CD4-positive, CD25-positive, alpha-beta regulatory T cell (primary cell): ENCODE data around the gene SPACA4. TPM values are rescaled to one million over a fixed set of nuclear protein-coding genes. Genes with fewer than 3 reads are reported as not detected.
"Not testable (repeated sequence)": the region's sequence is repeated elsewhere in the genome, so short reads cannot be mapped to it uniquely, and the experiment has no call there.

ENCODE experiments used
- ATAC-seq, 2 donors: fragments of 150-1000 bp; cut with Tn5 transposase; one replicate each; pipeline ENCODE4 v1.10.0; 2021; ENCODE audit warnings: low read depth in 2 of 2, moderate number of reproducible peaks in 2 of 2, moderate library complexity in 1 of 2
- DNase-seq, 3 donors: peaks; one replicate each; pipeline versions ENCODE4 v3.0.0 to v3.0.0-alpha.2; 2012 to 2022; ENCODE audit warnings: mixed read lengths in 1 of 3
- H3K27ac ChIP-seq: one replicate; pipeline ENCODE4 v1.7.0; 2013; ENCODE audit warnings: mild to moderate bottlenecking, low read length; ENCODE audit not compliant: insufficient read depth, poor library complexity, severe bottlenecking
- H3K27me3 ChIP-seq: one replicate; pipeline ENCODE4 v1.7.0; 2013; ENCODE audit warnings: low read length; ENCODE audit not compliant: control insufficient read depth, insufficient read depth
- H3K36me3 ChIP-seq: one replicate; pipeline ENCODE4 v1.7.0; 2013; ENCODE audit warnings: mild to moderate bottlenecking, low read length, moderate library complexity; ENCODE audit not compliant: control insufficient read depth, insufficient read depth
- H3K4me1 ChIP-seq: 2 replicates; pipeline ENCODE4 v1.7.0; 2013; ENCODE audit warnings: mild to moderate bottlenecking, low read length; ENCODE audit not compliant: insufficient read depth, control insufficient read depth, poor library complexity, severe bottlenecking
- H3K4me3 ChIP-seq: one replicate; pipeline ENCODE4 v1.7.0; 2013; ENCODE audit warnings: low read depth, mild to moderate bottlenecking, low read length, moderate library complexity
- H3K9me3 ChIP-seq, 2 experiments: 1 replicate in 1 of 2; 2 replicates in 1 of 2; pipeline ENCODE4 v1.7.0; 2013; ENCODE audit warnings: low read length in 2 of 2, mild to moderate bottlenecking in 1 of 2, moderate library complexity in 1 of 2; ENCODE audit not compliant: control insufficient read depth in 2 of 2
- H3K27ac Mint-ChIP-seq, 3 donors: one replicate each; pipeline ENCODE4 v1.8.0; 2020 to 2022; ENCODE audit warnings: mild to moderate bottlenecking in 3 of 3, mixed read lengths in 3 of 3, moderate library complexity in 2 of 3
- H3K27me3 Mint-ChIP-seq: one replicate; pipeline ENCODE4 v1.8.0; 2022; ENCODE audit warnings: mild to moderate bottlenecking, mixed read lengths
- H3K36me3 Mint-ChIP-seq: one replicate; pipeline ENCODE4 v1.8.0; 2020; ENCODE audit warnings: mixed read lengths
- H3K4me1 Mint-ChIP-seq, 4 donors: one replicate each; pipeline ENCODE4 v1.8.0; 2020 to 2022; ENCODE audit warnings: mixed read lengths in 4 of 4, mild to moderate bottlenecking in 1 of 4
- H3K4me3 Mint-ChIP-seq, 4 donors: one replicate each; pipeline ENCODE4 v1.8.0; 2020 to 2022; ENCODE audit warnings: mild to moderate bottlenecking in 4 of 4, mixed read lengths in 4 of 4, moderate library complexity in 3 of 4
- H3K9me3 Mint-ChIP-seq, 7 donors: one replicate each; pipeline ENCODE4 v1.8.0; 2020 to 2022; ENCODE audit warnings: mixed read lengths in 7 of 7, mild to moderate bottlenecking in 3 of 7, moderate library complexity in 2 of 7
- polyA plus RNA-seq, 4 donors: library from polyadenylated mRNA; unstranded; fragments of 300-500 nt; fragmentation: Illumina TruSeq; gene quantifications; one replicate each; pipeline ENCODE4 v1.2.3, GENCODE V29; 2021
- total RNA-seq: library from RNA; stranded (reverse); gene quantifications from one replicate; pipeline ENCODE4 v1.2.3, GENCODE V29; 2022

SPACA4 gene
- total and polyA plus RNA-seq, 5 donors from 2014 or later, result 0.25 TPM; not detected in 4

- Histone ChIP-seq H3K36me3 (peaks cover 38% of the 10 kb centered on the region), H3K9me3 (no peaks in the 10 kb centered on the region), H3K4me1 (peaks cover 33% of the 10 kb centered on the region), H3K4me3 (no peak overlapping the region), H3K27me3 (no peaks in the 10 kb centered on the region), H3K27ac (no peak overlapping the region)
- Mint-ChIP-seq H3K4me3 (peak overlapping the region in 1 of 4 donors; percentile 82), H3K27me3 (no peaks in the 10 kb centered on the region), H3K36me3 (peaks cover 9% of the 10 kb centered on the region), H3K4me1 (peaks cover 4 to 46% (median 9%) of the 10 kb centered on the region in 4 donors), H3K27ac (peak overlapping the region in 1 of 3 donors; percentile 46), H3K9me3 (no peaks in the 10 kb centered on the region)
- no peak for DNase-seq
- no peak for ATAC-seq
Measured at GRCh38 chr19:48630296-48631063, 23.9 kb downstream of the SPACA4 start.

GRCh38 chr19:48631225-48631624, 24.7 kb downstream of the SPACA4 start:
- Histone ChIP-seq H3K4me3 (no peak overlapping the region), H3K9me3 (no peaks in the 10 kb centered on the region), H3K4me1 (peaks cover 39% of the 10 kb centered on the region), H3K36me3 (peaks cover 38% of the 10 kb centered on the region), H3K27me3 (no peaks in the 10 kb centered on the region), H3K27ac (no peak overlapping the region)
- DNase-seq (no peak), ATAC-seq (no peak)
- Mint-ChIP-seq H3K4me3 (peak overlapping the region in 2 of 4 donors; percentile 28 to 82), H3K27ac (peak overlapping the region in 1 of 3 donors; percentile 60), H3K9me3 (no peaks in the 10 kb centered on the region), H3K4me1 (peaks cover 4 to 48% (median 8%) of the 10 kb centered on the region in 4 donors), H3K36me3 (peaks cover 9% of the 10 kb centered on the region), H3K27me3 (no peaks in the 10 kb centered on the region)

GRCh38 chr19:48632286-48632685, 25.7 kb downstream of the SPACA4 start:
- H3K36me3 Mint-ChIP-seq, H3K9me3 Mint-ChIP-seq, H3K27ac ChIP-seq, H3K9me3 ChIP-seq, H3K4me3 ChIP-seq, H3K27me3 ChIP-seq, DNase-seq, ATAC-seq, H3K27me3 Mint-ChIP-seq: not testable (repeated sequence)
- Histone ChIP-seq H3K36me3 (peaks cover 38% of the 10 kb centered on the region), H3K4me1 (peaks cover 40% of the 10 kb centered on the region)
- peak overlapping the region in 1 of 3 donors; percentile 94 for H3K27ac Mint-ChIP-seq
- peaks cover 4 to 48% (median 7%) of the 10 kb centered on the region in 4 donors for H3K4me1 Mint-ChIP-seq
- peak overlapping the region; percentile 46 to 82 (median 70) for H3K4me3 Mint-ChIP-seq

GRCh38 chr19:48632692-48633147, 26.2 kb downstream of the SPACA4 start:
- Histone ChIP-seq H3K4me1 (peaks cover 40% of the 10 kb centered on the region), H3K9me3 (no peaks in the 10 kb centered on the region), H3K27me3 (no peaks in the 10 kb centered on the region), H3K36me3 (peaks cover 38% of the 10 kb centered on the region), H3K27ac (peak overlapping the region; percentile 95), H3K4me3 (no peak overlapping the region)
- Mint-ChIP-seq H3K4me3 (peak overlapping the region; percentile 46 to 82 (median 58)), H3K4me1 (peaks cover 4 to 50% (median 7%) of the 10 kb centered on the region in 4 donors), H3K27me3 (no peaks in the 10 kb centered on the region), H3K9me3 (no peaks in the 10 kb centered on the region), H3K27ac (peak overlapping the region in 1 of 3 donors; percentile 94), H3K36me3 (peaks cover 9% of the 10 kb centered on the region)
- ATAC-seq (no peak), DNase-seq (no peak)

- Histone ChIP-seq H3K9me3 (no peaks in the 10 kb centered on the region), H3K4me1 (peaks cover 44% of the 10 kb centered on the region), H3K27ac (peak overlapping the region; percentile 95), H3K4me3 (peak overlapping the region; percentile 82), H3K36me3 (peaks cover 38% of the 10 kb centered on the region), H3K27me3 (no peaks in the 10 kb centered on the region)
- Mint-ChIP-seq H3K4me1 (peaks cover 4 to 56% (median 7%) of the 10 kb centered on the region in 4 donors), H3K9me3 (no peaks in the 10 kb centered on the region), H3K27ac (peak overlapping the region; percentile 94 to 96 (median 94)), H3K27me3 (no peaks in the 10 kb centered on the region), H3K36me3 (peaks cover 11% of the 10 kb centered on the region), H3K4me3 (peak overlapping the region in 3 of 4 donors; percentile 82 to 90 (median 87))
- DNase-seq, result no peak
- no peak for ATAC-seq
Measured at GRCh38 chr19:48633148-48634035, 26.9 kb downstream of the SPACA4 start.

- Histone ChIP-seq H3K4me3 (peak overlapping the region; percentile 82), H3K36me3 (peaks cover 38% of the 10 kb centered on the region), H3K4me1 (peaks cover 49% of the 10 kb centered on the region), H3K27me3 (no peaks in the 10 kb centered on the region), H3K9me3 (no peaks in the 10 kb centered on the region), H3K27ac (peak overlapping the region; percentile 95)
- ATAC-seq (no peak), DNase-seq (no peak)
- peaks cover 14% of the 10 kb centered on the region for H3K36me3 Mint-ChIP-seq
- peak overlapping the region; percentile 87 to 95 (median 92) for H3K4me3 Mint-ChIP-seq
- no peaks in the 10 kb centered on the region for H3K27me3 Mint-ChIP-seq
- peaks cover 9 to 61% (median 12%) of the 10 kb centered on the region in 4 donors for H3K4me1 Mint-ChIP-seq
- H3K27ac Mint-ChIP-seq, result peak overlapping the region; percentile 94 to 96 (median 94)
- no peaks in the 10 kb centered on the region for H3K9me3 Mint-ChIP-seq
Measured at GRCh38 chr19:48634036-48634342, 27.4 kb downstream of the SPACA4 start.

- peaks cover 14% of the 10 kb centered on the region for H3K36me3 Mint-ChIP-seq
- no peaks in the 10 kb centered on the region for H3K9me3 Mint-ChIP-seq
- ATAC-seq (peak; percentile 10 to 18), DNase-seq (peak; percentile 84 to 97 (median 87))
- H3K27ac Mint-ChIP-seq, result peak overlapping the region; percentile 94 to 96 (median 94)
- Histone ChIP-seq H3K4me1 (peaks cover 49% of the 10 kb centered on the region), H3K36me3 (peaks cover 36% of the 10 kb centered on the region), H3K4me3 (peak overlapping the region; percentile 82), H3K27ac (peak overlapping the region; percentile 95), H3K27me3 (no peaks in the 10 kb centered on the region), H3K9me3 (no peaks in the 10 kb centered on the region)
- H3K27me3 Mint-ChIP-seq, result no peaks in the 10 kb centered on the region
- peaks cover 9 to 65% (median 15%) of the 10 kb centered on the region in 4 donors for H3K4me1 Mint-ChIP-seq
- H3K4me3 Mint-ChIP-seq, result peak overlapping the region; percentile 87 to 95 (median 92)
Measured at GRCh38 chr19:48634424-48635262, 28.1 kb downstream of the SPACA4 start.
